GM21723 (cell line): ENCODE data around the gene RRAGA.
"Not testable (repeated sequence)": the region's sequence is repeated elsewhere in the genome, so short reads cannot be mapped to it uniquely, and the experiment has no call there.

Experiments used
- ATAC-seq: cut with Tn5 transposase; IDR thresholded peaks from one replicate; pipeline ENCODE4 v1.9.1; 2021; ENCODE audit warnings: mild to moderate bottlenecking, moderate library complexity; ENCODE audit not compliant: unreplicated experiment

RRAGA gene

GRCh38 chr9:19048966-19049916 is at the start of gene RRAGA:
Gene RRAGA, plus strand, starts transcription at chr9:19049427. Its CDS starts 233 bp downstream, at chr9:19049660.
- ATAC-seq: peak; percentile 92

GRCh38 chr9:19000133-19000532 is 49.1 kb upstream of the RRAGA start:
- ATAC-seq: no peak

GRCh38 chr9:19009391-19009965 is 39.7 kb upstream of the RRAGA start:
- ATAC-seq: no peak

GRCh38 chr9:19018201-19018600 is 31.0 kb upstream of the RRAGA start:
- ATAC-seq: no peak

GRCh38 chr9:19020886-19021455 is 28.3 kb upstream of the RRAGA start:
- ATAC-seq: no peak

- not testable (repeated sequence) for ATAC-seq
Measured at GRCh38 chr9:19021649-19022048, 27.6 kb upstream of the RRAGA start.

- no peak for ATAC-seq
Measured at GRCh38 chr9:19022206-19022605, 27.0 kb upstream of the RRAGA start.

- ATAC-seq: no peak
Measured at GRCh38 chr9:19023078-19023477, 26.1 kb upstream of the RRAGA start.

GRCh38 chr9:19026375-19026774 is 22.9 kb upstream of the RRAGA start:
- no peak for ATAC-seq

- no peak for ATAC-seq
Measured at GRCh38 chr9:19027825-19028224, 21.4 kb upstream of the RRAGA start.

GRCh38 chr9:19028835-19029451 is 20.3 kb upstream of the RRAGA start:
- peak; percentile 64 for ATAC-seq

- peak; percentile 58 for ATAC-seq
Measured at GRCh38 chr9:19030899-19031298, 18.3 kb upstream of the RRAGA start.

GRCh38 chr9:19032406-19032805 is 16.8 kb upstream of the RRAGA start:
- ATAC-seq: no peak

- no peak for ATAC-seq
Measured at GRCh38 chr9:19033015-19033414, 16.2 kb upstream of the RRAGA start, which contains the start of gene SAXO1. Gene SAXO1, minus strand, starts transcription at chr9:19033209. Its CDS starts 301 bp downstream, at chr9:19032908.

GRCh38 chr9:19036611-19037010 is 12.6 kb upstream of the RRAGA start:
- ATAC-seq: no peak

- ATAC-seq: peak; percentile 0
Measured at GRCh38 chr9:19049917-19050636, 850 bp downstream of the RRAGA start.

GRCh38 chr9:19050637-19051591 is 1.7 kb downstream of the RRAGA start:
- no peak for ATAC-seq

- ATAC-seq: no peak
Measured at GRCh38 chr9:19057033-19057432, 7.8 kb downstream of the RRAGA start.

- no peak for ATAC-seq
Measured at GRCh38 chr9:19074229-19074628, 25.0 kb downstream of the RRAGA start.
